ENCODE data around the gene KLK12. TPM values are rescaled to one million over a fixed set of nuclear protein-coding genes. Genes with fewer than 3 reads are reported as not detected.

KLK12 gene
- total and polyA plus RNA-seq, 11 donors, result not detected

DNA sequence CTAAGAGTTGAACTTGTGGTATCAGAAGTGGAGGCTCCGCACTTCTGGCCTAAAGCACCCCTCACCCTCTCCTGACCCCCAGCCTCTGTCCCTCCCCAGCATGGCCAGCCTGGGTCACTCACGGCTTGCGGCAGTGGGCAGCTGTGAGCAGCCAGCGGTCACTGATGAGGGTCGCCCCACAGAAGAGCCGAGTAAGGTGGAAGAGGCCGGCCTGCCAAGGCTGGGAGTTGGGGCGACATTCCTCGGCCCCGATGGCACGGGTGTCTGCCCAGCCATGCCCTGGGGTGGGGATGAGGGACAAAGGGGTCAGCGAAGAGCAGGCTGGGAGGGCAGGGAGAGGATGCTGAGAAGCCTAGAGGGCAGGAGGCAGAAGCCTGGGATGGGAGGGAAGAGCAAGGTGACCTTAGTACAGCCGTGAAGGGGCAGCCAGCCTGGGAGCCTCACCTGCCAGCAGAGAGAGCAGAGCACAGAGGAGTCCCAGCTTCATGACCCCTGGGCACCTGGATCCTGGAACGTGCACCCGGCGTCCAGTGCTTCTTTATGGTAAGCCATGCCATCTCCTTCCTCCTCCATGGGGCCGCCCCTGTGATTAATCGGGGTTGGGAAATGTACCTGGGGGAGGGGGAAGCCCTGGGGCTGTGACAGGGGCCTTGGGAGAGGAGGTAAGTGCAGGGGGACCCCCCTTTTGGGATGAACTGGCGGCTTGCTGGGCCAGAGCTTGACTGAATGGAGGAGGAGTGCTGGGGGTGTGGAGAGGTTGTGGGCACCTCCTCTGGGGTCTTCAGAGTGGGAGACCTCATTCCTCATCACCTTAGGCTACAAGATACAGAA, 25.5 kb downstream of the KLK12 start:
- no peaks in the 10 kb centered on the region for H3K4me1 ChIP-seq
- no peak for TF ChIP-seq POLR2A (IDR thresholded peaks at IDR 0.05)
- TF ChIP-seq, protein P1, sequence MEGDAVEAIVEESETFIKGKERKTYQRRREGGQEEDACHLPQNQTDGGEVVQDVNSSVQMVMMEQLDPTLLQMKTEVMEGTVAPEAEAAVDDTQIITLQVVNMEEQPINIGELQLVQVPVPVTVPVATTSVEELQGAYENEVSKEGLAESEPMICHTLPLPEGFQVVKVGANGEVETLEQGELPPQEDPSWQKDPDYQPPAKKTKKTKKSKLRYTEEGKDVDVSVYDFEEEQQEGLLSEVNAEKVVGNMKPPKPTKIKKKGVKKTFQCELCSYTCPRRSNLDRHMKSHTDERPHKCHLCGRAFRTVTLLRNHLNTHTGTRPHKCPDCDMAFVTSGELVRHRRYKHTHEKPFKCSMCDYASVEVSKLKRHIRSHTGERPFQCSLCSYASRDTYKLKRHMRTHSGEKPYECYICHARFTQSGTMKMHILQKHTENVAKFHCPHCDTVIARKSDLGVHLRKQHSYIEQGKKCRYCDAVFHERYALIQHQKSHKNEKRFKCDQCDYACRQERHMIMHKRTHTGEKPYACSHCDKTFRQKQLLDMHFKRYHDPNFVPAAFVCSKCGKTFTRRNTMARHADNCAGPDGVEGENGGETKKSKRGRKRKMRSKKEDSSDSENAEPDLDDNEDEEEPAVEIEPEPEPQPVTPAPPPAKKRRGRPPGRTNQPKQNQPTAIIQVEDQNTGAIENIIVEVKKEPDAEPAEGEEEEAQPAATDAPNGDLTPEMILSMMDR (IDR thresholded peaks at IDR 0.05), result no peak
- no peak overlapping the region for H3K27ac ChIP-seq
- no peaks in the 10 kb centered on the region for H3K9me3 ChIP-seq
- intact Hi-C loops (cut with DNase I), result no loop called here
- DNase-seq (no peak), ATAC-seq (no peak)
- H3K4me3 ChIP-seq, result no peak overlapping the region
- H3K27me3 ChIP-seq, result peaks cover 0 to 65% (median 11%) of the 10 kb centered on the region in 9 donors
- 58 to 74% (median 72%) methylated on average over 18 to 19 of the region's 19 CpGs for WGBS, 4 donors
- no peaks in the 10 kb centered on the region for H3K36me3 ChIP-seq

DNA sequence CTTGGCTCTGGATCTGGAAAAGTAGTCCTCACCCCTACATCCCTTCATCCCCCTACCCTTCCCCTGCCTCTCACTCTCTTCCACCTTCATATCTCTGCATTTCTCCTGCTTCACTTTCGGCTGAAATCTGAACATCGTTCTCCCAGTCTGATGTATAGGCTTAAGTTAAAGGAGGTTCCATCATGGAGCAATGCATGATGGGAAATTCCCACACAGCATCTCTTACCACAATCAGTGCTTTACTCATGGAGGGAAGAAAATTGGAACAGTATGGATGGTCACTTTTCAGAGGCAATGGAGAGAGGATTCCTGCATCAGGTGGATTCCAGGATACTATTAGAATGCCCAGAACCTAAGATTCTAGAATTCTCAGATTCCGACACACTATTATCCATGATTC, 27.3 kb downstream of the KLK12 start:
- intact Hi-C loops (cut with DNase I), result no loop called here
- H3K27me3 ChIP-seq, result peaks cover 7 to 65% (median 16%) of the 10 kb centered on the region in 9 donors
- TF ChIP-seq, protein P1 (IDR thresholded peaks at IDR 0.05), result no peak
- TF ChIP-seq POLR2A (IDR thresholded peaks at IDR 0.05), result no peak

DNA sequence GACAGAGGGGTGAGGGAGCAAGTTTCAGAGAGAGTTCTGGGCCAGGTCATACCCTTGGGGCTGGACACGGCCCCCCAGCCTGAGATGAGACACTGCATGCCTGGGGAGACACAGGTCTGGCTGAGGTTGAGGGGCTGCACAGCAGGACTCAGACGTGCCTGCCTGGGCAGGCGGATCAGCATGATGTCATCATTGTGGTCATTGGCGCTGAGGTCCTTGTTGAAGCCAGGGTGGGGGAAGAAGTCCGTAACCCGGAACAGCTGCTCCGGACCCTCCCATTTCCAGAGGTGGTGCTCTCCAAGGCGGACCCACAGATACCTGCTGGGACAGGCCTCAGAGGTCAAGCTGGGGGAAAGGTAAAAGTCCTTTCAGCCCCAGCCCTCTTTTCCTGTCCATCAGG, 28.4 kb downstream of the KLK12 start:
- no peaks in the 10 kb centered on the region for H3K4me1 ChIP-seq
- 41 to 59% (median 48%) methylated on average over 7 to 8 of the region's 8 CpGs for WGBS, 4 donors
- H3K36me3 ChIP-seq, result no peaks in the 10 kb centered on the region
- TF ChIP-seq POLR2A (IDR thresholded peaks at IDR 0.05), result no peak
- TF ChIP-seq, protein P1 (IDR thresholded peaks at IDR 0.05), result no peak
- intact Hi-C loops (cut with DNase I), result no loop called here
- H3K9me3 ChIP-seq, result no peaks in the 10 kb centered on the region
- H3K27ac ChIP-seq, result no peak overlapping the region
- DNase-seq (no peak), ATAC-seq (no peak)
- H3K27me3 ChIP-seq, result peaks cover 10 to 69% (median 18%) of the 10 kb centered on the region in 9 donors
- H3K4me3 ChIP-seq, result no peak overlapping the region

More for the DNA sequence above, 27.3 kb downstream of the KLK12 start:
- Histone ChIP-seq H3K4me3 (no peak overlapping the region), H3K36me3 (no peaks in the 10 kb centered on the region), H3K27ac (no peak overlapping the region), H3K4me1 (no peaks in the 10 kb centered on the region), H3K9me3 (no peaks in the 10 kb centered on the region)
- WGBS, 4 donors, result 75 to 83% (median 80%) methylated on average over 3 of the region's 3 CpGs
- no peak for ATAC-seq
- DNase-seq, result no peak

DNA sequence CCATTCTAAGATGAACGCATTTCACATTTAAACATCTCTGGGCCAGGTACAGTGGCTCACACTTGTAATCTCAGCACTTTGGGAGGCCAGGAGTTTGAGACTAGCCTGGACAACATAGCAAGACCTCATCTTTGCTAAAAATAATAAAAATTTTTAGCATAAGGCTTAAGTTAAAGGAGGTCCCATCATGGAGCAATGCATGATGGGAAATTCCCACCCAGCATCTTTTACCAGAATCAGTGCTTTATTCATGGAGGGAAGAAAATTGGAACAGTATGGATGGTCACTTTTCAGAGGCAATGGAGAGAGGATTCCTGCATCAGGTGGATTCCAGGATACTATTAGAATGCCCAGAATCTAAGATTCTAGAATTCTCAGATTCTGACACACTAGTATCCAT, 29.6 kb downstream of the KLK12 start:
- ATAC-seq (no peak), DNase-seq (no peak)
- H3K9me3 ChIP-seq, result no peaks in the 10 kb centered on the region
- no peaks in the 10 kb centered on the region for H3K36me3 ChIP-seq
- H3K4me3 ChIP-seq, result no peak overlapping the region
- H3K27me3 ChIP-seq, result peaks cover 14 to 70% (median 25%) of the 10 kb centered on the region in 9 donors
- H3K4me1 ChIP-seq, result no peaks in the 10 kb centered on the region
- 90 to 92% (median 91%) methylated on average over 1 of the region's 1 CpG for WGBS, 4 donors
- no peak overlapping the region for H3K27ac ChIP-seq
- intact Hi-C loops (cut with DNase I), result no loop called here
- TF ChIP-seq, protein P1 (IDR thresholded peaks at IDR 0.05), result no peak
- no peak for TF ChIP-seq POLR2A (IDR thresholded peaks at IDR 0.05)

Measured in heart left ventricle (tissue), 16 donors.